SH-SY5Y (cell line): Measurements from ENCODE around the gene IQCN.

ENCODE experiments used
- GATA2 ChIP-seq: IDR thresholded peaks from 2 replicates; pipeline ENCODE4 v1.6.1; 2011; ENCODE audit warnings: mild to moderate bottlenecking, low read depth, low read length
- GATA3 ChIP-seq: IDR thresholded peaks from 2 replicates; pipeline ENCODE4 v1.6.1; 2011; ENCODE audit warnings: low read depth, mild to moderate bottlenecking, low read length, moderate library complexity

IQCN gene

DNA sequence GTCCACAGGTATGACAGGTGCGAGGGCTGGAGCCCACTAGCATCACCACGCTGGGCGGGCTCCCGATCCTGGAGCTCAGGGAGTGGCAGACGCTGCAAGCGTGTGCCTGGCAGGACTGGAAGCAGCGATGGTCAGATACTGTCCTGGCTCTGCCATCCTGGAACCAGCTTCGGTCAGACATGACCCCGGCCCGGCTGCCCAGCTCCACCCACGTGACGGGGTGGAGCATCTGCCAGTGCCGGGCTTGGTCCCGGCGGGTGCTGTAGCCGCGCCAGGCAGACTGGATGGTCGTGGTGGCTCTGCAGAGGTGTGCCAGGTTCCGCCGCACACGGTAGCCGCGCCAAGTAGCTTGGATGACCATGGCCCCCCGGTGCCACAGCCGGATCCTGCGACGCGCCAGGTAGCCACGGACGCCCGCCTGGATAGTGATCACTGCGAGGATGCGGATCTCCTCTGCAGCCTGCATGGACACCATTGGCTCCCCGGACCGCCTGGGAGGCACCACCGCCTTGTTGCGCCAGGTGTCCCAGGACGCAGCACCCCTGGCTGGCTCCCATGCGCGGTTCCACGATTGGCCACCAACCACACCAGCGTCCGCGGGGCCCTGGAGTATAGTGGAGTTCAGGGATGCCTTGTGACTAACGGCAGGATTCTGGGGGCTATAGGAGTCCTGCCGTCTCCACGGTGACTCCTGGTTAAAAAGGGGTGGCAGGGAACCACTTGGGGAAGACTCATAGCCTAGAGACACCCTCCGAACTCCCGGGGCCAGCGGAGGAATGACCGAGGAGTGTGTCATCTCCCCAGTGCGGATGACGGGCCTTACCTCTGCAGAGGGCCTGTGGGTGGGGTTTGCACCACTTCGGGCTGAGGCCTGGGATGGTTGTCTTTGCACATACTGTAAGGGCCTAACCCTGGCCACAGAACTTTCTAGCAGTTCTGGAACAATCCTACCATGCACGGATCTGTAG, 16.5 kb downstream of the IQCN start:
- TF ChIP-seq GATA3 (no peak), GATA2 (no peak)

DNA sequence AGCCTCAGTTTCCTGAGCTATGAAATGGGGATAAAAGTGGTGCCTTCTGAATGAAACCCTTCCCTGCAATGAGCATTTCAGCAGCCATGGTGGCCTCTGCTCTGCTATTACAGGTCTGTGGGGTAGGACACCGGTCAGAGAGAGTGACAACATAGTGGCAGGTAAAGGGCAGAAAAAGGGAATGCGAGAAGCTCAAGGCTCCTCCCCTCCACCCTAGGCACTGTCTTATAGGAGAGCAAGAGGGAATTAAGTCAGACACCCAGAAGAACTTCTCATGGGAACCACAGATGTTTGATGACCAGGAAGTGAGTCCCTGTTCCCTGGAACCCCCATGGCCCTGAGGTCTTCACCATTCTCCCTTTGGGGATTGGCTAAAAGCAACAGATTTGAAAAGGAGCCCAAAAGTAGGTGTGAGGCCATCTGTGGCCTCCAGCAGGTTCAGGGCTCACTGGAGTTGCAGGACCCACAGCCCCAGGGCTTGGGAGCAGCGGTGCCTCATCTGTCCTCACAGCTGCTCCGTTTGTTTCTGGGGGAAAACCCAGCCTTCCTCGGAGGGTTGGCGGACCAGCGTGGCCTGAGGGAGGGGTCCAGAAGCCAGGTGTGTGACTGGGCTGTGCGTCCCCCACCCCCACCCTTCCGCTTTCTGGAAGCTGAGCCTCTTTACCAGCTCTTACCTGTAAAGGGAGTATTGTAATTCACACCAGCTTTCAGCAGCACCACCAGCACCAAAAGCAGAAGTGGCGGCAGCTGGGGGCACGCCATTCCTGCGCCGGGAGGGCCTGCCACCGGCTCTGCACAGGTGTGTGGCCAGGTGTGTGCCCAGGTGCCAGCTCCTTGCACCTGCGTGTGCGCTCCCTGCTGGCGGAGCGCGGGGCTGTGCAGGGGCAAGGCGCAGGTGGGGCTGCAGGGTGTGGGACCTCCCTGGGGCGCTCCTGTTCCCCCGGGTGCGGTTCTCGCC, 19.4 kb downstream of the IQCN start:
- no peak for TF ChIP-seq GATA2

DNA sequence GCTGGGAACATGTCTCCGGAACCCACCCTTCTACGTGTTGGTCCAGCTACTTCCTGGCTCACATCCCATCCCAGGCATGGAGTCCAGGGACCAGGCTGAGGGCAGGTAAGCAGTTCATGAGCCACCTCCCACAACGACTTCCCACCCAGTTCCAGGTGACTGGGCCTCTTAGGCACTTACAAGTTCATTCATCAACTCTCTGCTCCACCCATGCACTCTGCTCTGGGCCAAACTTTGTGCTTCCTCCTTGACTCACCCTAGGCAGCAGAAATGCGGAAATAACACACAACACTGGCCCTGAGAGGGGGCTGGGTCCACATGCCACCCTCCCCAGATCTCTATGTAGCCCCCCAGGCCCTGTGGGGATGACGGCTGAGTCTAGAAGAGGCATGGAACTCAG, 20.5 kb downstream of the IQCN start:
- TF ChIP-seq GATA2 (no peak), GATA3 (no peak)

DNA sequence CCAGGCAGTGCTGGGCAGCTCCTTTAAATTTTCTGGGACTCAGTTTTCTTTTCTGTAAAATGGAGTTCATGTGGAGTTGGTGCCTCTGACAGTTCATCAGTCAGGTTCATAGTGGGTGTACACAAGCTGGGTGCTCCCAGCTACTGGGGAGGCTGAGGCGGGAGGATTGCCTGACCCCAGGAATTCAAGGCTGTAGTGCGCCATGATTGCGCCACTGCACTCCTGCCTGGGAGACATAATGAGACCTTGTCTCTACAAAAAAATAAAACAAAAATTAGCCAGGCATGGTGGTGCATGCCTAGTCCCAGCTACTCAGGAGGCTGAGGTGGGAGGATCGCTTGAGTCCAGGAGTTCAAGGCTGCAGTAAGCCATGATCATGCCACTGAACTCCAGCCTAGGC, 21.1 kb downstream of the IQCN start:
- TF ChIP-seq GATA2 (no peak), GATA3 (no peak)

DNA sequence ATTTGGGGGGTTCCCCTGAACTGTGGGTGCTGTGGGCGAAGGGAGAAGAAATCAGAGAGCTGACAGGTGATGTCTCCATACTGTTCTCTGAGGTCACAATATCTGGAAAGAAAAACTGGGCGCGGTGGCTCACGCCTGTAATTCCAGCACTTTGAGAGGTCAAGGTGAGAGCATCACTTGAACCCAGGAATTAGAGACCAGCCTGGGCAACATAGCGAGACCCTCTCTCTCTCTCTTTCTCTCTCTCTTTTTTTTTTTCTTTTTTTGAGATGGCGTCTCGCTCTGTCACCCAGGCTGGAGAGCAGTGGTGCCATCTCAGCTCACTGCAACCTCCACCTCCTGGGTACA, 21.9 kb downstream of the IQCN start:
- no peak for TF ChIP-seq GATA2
- TF ChIP-seq GATA3, result no peak

DNA sequence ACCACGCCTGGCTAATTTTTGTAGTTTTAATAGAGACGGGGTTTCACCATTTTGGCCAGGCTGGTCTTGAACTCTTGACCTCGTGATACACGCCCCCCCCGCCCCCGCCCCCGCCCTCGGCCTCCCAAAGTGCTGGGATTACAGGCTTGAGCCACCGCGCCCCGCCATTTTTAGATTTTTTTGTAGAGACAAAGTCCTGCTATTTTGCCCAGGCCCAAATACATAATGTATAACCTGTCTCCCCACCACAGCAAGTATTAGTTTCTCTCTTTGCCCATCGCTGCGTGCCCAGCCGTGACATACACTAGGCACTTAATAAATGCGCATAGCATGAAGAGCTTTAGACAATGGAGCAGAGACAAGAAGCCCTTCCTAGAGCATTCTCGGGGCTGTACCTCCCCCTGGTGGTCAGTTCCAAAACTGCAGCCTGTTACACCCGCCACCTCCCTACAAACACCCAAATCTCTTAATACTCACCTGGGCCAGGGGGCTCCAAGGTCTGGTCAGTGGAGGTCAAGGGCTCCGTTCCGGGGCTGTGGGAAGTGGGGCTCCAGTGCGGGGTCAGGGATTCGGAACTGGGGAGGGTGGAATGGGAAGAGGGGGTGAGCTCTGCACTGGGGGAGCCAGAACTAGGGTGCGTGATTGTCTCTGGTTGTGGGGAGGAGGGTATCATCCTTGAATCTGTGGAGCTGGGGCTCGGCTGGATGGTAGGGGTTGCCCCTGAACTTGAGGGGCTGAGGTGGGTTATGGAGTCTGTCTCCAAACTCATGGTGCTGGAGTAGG, 22.5 kb downstream of the IQCN start:
- TF ChIP-seq GATA2, result no peak
- no peak for TF ChIP-seq GATA3

DNA sequence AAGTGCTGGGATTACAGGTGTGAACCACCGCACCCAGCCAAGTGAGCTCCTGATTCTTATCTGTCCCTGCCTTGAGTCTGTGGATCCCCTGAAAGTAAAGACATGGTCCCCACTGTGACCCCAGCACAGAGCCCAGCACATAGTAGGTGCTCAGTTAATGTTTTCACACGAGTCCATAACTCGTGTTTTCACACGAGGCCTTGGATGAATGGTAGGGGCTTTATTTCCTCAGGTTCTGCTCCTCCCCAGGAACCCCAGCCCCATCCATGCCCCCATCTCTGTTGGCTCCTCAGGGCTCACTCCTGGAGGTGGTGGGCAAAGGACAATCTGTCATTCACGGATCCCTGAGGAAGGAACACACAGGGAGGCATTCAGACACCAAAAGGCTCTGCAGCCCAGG, 24.4 kb downstream of the IQCN start:
- TF ChIP-seq GATA2 (no peak), GATA3 (no peak)

DNA sequence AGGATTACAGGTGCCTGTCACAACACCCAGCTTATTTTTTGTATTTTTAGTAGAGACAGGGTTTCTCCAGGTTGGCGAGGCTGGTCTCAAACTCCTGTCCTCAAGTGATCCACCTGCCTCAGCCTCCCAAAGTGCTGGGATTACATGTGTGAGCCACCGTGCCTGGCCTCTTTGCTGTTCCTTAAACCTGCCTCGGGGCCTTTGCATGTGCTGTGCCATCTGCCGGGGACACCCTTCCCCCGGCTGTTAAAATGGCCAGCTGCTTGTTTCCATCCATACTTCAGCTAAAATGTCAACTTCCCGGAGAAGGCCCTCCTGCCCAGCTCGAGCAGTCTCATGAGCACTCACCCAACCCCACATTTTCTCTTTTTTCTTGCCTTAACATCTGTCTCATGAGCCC, 29.0 kb downstream of the IQCN start:
- no peak for TF ChIP-seq GATA2
- no peak for TF ChIP-seq GATA3

DNA sequence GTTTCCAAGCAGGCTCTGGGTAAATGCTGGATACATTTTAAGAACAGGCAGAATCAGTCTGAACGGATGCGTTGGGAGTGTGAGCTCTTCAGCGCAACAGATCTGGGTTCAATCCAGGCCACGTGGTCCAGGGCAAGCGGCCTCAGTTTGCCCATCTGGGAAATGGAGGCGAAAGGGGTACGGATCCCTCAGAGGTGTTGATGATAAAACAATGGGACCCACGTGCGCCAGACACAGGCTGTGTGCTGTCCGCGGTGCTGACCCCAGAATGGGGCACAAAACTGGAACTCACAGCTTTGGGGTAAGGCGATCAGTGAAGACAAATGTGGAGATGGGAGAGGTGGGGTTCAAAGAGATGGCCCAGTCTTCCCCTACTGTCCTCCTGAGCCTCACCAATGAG, 34.9 kb downstream of the IQCN start:
- no peak for TF ChIP-seq GATA2
- no peak for TF ChIP-seq GATA3

DNA sequence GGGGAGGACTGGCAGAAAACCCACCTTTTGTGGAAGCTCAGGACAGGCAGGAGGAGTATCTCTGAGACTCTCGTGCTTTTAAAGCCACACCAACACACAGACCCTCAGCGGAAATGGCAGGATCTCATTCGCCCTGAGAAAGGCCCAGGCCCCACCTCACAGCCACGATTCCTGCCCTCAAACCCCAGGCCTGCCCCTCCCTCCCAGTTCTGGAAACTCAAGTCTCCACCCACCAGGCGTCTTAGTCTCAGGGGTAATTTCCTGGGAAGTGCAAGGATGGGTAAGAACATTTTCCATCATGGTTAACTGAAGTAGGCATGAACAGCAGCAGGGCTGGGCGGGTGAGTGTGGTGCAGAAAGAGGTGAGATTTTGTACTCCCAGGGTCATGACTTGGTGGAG, 40.1 kb downstream of the IQCN start:
- no peak for TF ChIP-seq GATA2
- no peak for TF ChIP-seq GATA3

DNA sequence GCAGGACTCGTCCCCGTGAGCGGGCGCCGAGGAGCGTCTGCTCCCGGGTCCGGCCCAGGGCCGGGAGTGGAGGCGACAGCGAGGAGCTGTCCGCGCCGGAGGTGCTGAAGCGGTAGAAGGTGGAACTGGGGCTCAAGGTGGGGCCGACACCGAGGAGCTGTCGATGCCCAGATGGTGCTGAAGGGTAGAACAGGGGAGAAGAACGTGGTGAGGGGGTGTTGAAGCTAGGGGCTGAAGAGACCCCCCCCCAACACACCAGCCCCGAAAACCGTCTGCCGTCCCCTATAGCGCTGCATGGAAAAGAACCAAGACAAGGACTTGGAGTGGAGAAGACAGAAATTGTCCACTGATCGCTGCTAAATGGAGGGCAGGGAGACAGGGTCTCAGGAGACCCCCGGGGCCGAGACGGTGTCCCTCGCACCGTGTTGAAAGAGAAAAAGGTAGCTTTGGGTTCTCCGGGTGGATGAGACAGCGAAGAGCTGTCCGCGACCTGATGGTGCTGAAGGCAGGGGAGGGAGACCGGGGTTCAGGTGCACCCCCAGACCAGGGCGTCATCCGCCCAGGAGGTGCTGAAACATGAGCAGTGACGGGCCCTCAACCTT, 40.9 kb downstream of the IQCN start:
- TF ChIP-seq GATA3, result no peak
- TF ChIP-seq GATA2, result no peak

DNA sequence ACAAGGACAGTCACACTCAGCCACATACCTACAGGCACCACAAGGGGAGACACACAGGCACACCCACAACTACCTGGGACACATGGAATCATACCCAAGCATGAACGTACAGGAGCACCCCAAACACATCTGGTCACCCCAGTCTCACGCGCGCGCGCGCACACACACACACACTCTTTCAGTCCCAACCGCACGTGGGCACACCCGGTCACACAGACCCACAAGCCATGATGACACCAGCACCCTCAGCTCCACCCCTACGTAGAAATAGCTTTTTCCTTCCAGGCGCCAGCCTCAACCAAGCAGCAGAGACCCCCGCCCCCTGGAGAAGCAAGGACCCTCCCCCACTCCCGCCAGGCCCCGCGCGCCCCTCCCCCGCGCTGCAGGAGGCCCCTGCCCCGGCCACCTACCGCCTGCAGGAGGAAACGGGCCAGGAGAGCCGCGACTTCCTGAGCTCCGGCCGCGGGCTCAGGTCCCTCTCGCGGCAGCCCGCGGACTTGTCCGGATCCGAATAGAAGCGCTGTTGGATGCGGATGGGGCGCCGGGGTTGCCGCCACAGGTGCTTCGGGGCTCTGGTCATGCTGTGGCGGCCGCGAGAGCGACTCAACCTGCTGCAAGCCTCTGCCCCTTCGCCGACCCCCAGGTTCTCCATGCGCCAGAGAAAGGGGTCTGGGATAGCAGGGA, 41.6 kb downstream of the IQCN start:
- TF ChIP-seq GATA3, result no peak
- TF ChIP-seq GATA2, result no peak

DNA sequence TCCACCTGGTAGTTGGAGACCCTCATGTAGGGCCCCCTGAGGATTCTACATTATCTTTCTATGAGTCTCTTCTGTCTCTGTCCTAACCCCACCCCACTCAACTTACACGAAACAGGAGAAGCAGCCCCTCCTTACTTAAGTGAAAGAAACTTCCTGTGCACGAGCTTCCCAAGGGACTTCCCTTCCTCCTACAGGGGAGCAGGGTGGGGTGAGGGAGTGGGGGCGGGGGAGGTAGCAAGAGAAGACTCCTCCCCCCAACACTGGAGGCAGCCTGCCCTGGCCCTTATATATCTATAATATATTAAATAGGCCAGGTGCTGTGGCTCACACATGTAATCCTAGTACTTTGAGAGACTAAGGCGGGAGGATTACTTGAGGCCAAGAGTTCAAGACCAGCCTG, 42.5 kb downstream of the IQCN start:
- TF ChIP-seq GATA3 (no peak), GATA2 (no peak)
